Astrocyte of the spinal cord (primary cell): Measurements from ENCODE around the gene CYP2S1.

Experiments
- DNase-seq: peaks from one replicate; pipeline ENCODE4 v3.0.0; 2011; ENCODE audit warnings: low read depth, low spot score
- H3K4me3 ChIP-seq: 2 replicates; pipeline ENCODE4 v1.5.1; 2011; ENCODE audit warnings: low read depth, mild to moderate bottlenecking, low read length, moderate library complexity
- CTCF ChIP-seq: IDR thresholded peaks from 2 replicates; pipeline ENCODE4 v1.5.1; 2012; ENCODE audit warnings: low read depth, mild to moderate bottlenecking, low read length, inconsistent platforms
- in situ Hi-C: cut with HindIII; loops from 2 replicates; pipeline ENCODE4 v1.10.0; 2017; ENCODE audit warnings: low sequenced_read_pairs

Gene CYP2S1

GRCh38 chr19:41233748-41234240, 40.8 kb downstream of the CYP2S1 start:
- no peak overlapping the region for H3K4me3 ChIP-seq
- DNase-seq: no peak
- in situ Hi-C loops: no loop called here
- no peak for TF ChIP-seq CTCF

GRCh38 chr19:41234512-41235168, 41.6 kb downstream of the CYP2S1 start:
- DNase-seq: no peak
- TF ChIP-seq CTCF: no peak
- in situ Hi-C loops: no loop called here

GRCh38 chr19:41235480-41235879, 42.5 kb downstream of the CYP2S1 start:
- in situ Hi-C loops: no loop called here
- no peak overlapping the region for H3K4me3 ChIP-seq
- DNase-seq: no peak
- no peak for TF ChIP-seq CTCF

More at GRCh38 chr19:41234512-41235168, 41.6 kb downstream of the CYP2S1 start:
- H3K4me3 ChIP-seq: no peak overlapping the region

GRCh38 chr19:41238244-41238643, 45.2 kb downstream of the CYP2S1 start:
- in situ Hi-C loops: no loop called here
- no peak for DNase-seq
- no peak for TF ChIP-seq CTCF
- no peak overlapping the region for H3K4me3 ChIP-seq

GRCh38 chr19:41239363-41239762, 46.3 kb downstream of the CYP2S1 start:
- DNase-seq: no peak
- in situ Hi-C loops: no loop called here
- TF ChIP-seq CTCF: no peak
- H3K4me3 ChIP-seq: no peak overlapping the region

- in situ Hi-C loops: no loop called here
- no peak for TF ChIP-seq CTCF
- no peak for DNase-seq
Observed at GRCh38 chr19:41239961-41240574, 47.0 kb downstream of the CYP2S1 start.

More at GRCh38 chr19:41239961-41240574, 47.0 kb downstream of the CYP2S1 start:
- H3K4me3 ChIP-seq: no peak overlapping the region
